ENCODE data around the gene VWA5B1.

Gene VWA5B1

DNA sequence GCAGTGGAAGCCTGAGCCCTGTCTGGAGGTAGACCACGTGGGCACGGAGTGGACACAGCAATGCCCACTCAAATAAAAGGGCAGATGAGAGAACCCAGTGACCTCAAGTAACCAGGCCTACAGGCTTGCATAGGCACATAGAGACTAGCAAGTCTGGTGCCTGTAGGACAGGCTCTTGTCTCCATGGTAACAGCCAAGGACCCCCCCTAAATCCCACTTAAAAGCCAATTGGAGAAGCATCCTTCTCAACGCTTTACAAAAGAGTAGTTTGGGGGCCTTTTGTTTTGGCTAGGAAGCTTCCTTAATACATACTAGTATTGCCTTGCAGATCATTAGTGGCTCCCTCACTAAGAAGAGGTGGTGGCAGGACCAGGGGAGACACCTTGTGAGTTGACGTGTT is 63.9 kb downstream of the VWA5B1 start:
- ATAC-seq (replicated peaks), result no peak
- no peak for DNase-seq
- Mint-ChIP-seq H3K9me3 (no peaks in the 10 kb centered on the region), H3K27ac (no peak overlapping the region), H3K4me1 (peaks cover 8 to 11% of the 10 kb centered on the region in 2 donors), H3K36me3 (no peaks in the 10 kb centered on the region), H3K4me3 (no peak overlapping the region), H3K27me3 (peaks cover 33 to 37% of the 10 kb centered on the region in 2 donors)

DNA sequence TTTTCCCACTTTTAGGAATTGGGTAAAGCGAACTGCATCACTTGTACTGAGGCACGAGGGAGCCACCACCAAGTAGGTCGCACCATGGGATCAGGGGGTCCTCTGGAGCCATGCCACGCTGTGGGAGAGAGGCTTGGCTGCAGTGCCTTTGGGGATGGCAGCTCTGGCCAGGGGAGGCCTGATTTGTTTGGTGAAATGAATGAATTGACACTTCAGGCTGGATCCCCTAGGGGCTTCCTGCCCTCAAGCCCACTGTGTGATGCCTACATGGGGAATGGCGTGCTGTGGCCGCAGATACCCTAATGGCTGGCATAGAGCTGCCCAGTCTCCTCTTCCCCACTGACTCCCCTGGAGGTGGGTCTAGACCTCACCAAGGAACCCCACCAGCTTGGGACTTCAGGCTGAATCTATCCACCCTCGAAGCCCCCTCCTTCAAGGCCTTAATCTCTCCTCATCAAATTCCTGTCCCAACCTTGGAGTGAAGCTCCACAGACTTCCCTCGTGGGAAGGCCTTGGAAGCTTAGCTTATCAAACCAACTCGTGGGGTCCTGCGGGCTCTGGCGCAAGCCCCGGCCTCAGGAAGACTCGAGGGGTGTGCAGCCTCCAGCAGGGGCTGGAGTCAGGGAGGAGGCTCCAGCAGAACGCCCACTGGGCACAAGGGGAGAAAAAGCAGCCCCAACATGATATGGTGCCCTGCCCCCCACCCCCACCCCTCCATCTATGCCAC is 64.6 kb downstream of the VWA5B1 start:
- H3K27ac Mint-ChIP-seq, result no peak overlapping the region
- DNase-seq (no peak), ATAC-seq (replicated peaks) (no peak)
- no peak overlapping the region for H3K4me3 Mint-ChIP-seq
- no peaks in the 10 kb centered on the region for H3K9me3 Mint-ChIP-seq
- peaks cover 36 to 38% of the 10 kb centered on the region in 2 donors for H3K27me3 Mint-ChIP-seq
- peaks cover 12 to 13% of the 10 kb centered on the region in 2 donors for H3K4me1 Mint-ChIP-seq
- no peaks in the 10 kb centered on the region for H3K36me3 Mint-ChIP-seq

DNA sequence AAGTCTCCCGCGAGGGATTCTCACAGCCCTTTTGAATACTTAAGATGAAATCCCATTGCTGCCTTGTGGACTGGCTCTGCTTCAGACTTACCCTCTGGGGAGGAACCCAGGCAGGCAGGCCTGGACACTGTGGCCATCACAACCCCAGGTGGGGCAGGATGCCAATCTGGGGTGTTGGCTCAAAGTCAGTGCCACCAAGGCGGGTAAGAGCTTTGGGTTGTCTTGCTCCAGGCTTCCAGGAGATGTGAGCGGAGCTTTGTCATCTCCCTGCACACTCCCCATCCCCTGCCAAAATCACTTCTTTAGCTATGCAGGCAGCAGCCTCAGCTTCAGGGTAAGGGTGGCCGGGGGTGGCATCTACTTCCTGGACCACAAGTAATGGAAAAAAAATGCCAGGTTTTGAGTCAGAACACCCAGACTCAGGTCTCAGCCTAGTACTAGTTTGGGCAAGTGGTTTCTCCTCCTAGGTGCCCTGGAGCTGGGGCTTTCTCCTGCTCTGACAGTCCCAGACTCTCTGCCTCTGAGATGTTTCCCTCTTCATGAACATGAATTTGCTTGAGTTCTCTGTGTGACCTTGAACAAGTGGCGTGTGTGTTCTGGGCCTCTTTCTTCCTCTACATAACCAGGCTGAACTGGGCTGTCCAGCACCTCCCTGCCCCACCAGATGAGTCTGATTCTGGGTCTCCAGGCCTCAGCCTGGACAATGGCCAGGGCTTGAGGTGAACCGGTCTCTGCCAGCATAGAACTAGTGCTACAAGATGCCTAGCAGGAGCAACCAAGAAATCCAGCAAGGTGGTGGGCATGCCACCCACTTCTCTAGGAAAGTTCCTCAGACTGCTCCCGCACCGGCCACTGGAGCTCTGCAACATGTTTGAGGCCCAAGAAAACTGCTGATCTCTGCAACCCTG is 65.4 kb downstream of the VWA5B1 start:
- Mint-ChIP-seq H3K27ac (no peak overlapping the region), H3K4me3 (no peak overlapping the region), H3K36me3 (no peaks in the 10 kb centered on the region), H3K9me3 (no peaks in the 10 kb centered on the region), H3K27me3 (peaks cover 36 to 42% of the 10 kb centered on the region in 2 donors), H3K4me1 (peaks cover 12 to 13% of the 10 kb centered on the region in 2 donors)
- DNase-seq (no peak), ATAC-seq (replicated peaks) (peak in 1 of 2 donors; percentile 16)

DNA sequence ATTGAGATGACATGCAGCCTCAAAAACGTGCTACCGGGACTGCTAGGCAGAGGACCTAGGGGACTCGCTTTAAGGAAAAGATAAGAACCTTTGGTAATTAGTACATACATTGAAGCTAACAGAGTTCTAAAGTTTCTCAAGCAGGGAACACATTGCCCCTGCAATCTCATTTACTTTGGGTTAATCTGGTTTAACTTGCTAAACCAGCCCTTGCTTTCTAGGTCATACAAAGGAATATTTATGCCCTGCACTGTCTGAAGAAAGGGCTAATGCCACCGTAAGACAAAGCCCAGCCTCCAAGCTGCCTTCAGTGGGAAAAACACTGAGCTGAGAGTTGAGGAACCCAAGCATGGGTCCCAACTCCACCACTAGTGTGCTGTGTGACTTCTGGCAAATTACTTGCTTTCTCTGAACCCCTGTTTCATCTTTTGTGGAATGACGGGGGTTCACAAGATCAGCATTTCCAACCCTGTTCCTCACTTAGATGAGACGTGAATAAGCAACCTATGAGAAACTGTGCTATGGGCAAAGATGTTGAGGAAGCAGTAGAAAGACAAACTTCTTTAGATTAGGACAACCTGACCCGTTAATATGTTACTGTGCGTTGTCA is 66.3 kb downstream of the VWA5B1 start:
- Mint-ChIP-seq H3K27me3 (peaks cover 43 to 51% of the 10 kb centered on the region in 2 donors), H3K4me1 (peaks cover 12 to 13% of the 10 kb centered on the region in 2 donors), H3K36me3 (no peaks in the 10 kb centered on the region), H3K27ac (no peak overlapping the region), H3K9me3 (no peaks in the 10 kb centered on the region), H3K4me3 (no peak overlapping the region)
- DNase-seq, result no peak
- no peak for ATAC-seq (replicated peaks)

DNA sequence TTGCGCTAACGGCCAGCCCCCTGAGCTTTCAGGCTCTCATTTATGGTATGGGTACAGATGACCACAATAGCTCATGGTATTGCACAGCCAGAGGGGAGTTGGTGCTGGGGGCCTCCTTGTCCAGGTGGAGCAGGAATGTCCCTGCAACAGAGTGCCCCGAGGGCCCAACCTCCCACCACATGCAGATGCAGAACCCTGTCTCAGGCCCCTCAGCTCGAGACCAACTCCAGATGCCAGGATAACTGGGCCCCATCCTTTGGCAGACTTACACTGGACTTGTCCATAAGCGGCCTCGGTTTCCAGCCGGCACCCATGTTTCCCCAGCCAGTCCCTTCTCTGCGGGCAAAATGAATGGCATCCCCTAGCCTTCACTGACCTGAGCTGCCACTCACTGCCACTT is 67.1 kb downstream of the VWA5B1 start:
- Mint-ChIP-seq H3K4me3 (no peak overlapping the region), H3K36me3 (no peaks in the 10 kb centered on the region), H3K27me3 (peaks cover 49 to 57% of the 10 kb centered on the region in 2 donors), H3K4me1 (peaks cover 12 to 13% of the 10 kb centered on the region in 2 donors), H3K9me3 (no peaks in the 10 kb centered on the region), H3K27ac (no peak overlapping the region)
- DNase-seq, result no peak
- ATAC-seq (replicated peaks), result no peak

DNA sequence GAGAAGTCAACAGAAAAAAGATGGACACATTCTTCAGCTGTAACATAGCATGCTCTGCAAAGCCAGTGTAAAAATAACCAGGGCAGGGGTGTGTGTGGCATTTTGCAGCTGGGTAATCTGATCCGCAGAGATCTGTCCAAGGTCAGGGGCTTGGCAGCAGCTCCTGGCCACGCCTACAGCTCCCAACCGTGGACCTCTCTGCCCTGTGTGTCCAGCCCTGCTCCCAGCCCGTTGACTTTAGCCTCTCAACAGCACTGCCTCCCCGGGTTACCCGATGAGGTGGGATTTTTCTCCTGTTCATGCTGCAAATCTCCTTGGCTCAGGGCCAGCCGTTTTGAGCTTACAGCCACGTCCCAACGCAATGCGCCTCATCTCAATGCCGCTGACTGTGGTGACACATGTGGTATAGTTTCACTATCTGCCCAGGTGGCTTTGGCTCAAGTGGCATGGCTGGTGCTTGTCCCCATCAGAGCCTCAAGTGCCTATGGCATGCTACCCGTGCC is 68.1 kb downstream of the VWA5B1 start:
- H3K4me3 Mint-ChIP-seq, result no peak overlapping the region
- H3K36me3 Mint-ChIP-seq, result no peaks in the 10 kb centered on the region
- DNase-seq, result no peak
- H3K4me1 Mint-ChIP-seq, result peaks cover 12 to 13% of the 10 kb centered on the region in 2 donors
- ATAC-seq (replicated peaks), result no peak
- peaks cover 49 to 57% of the 10 kb centered on the region in 2 donors for H3K27me3 Mint-ChIP-seq
- no peak overlapping the region for H3K27ac Mint-ChIP-seq
- no peaks in the 10 kb centered on the region for H3K9me3 Mint-ChIP-seq

DNA sequence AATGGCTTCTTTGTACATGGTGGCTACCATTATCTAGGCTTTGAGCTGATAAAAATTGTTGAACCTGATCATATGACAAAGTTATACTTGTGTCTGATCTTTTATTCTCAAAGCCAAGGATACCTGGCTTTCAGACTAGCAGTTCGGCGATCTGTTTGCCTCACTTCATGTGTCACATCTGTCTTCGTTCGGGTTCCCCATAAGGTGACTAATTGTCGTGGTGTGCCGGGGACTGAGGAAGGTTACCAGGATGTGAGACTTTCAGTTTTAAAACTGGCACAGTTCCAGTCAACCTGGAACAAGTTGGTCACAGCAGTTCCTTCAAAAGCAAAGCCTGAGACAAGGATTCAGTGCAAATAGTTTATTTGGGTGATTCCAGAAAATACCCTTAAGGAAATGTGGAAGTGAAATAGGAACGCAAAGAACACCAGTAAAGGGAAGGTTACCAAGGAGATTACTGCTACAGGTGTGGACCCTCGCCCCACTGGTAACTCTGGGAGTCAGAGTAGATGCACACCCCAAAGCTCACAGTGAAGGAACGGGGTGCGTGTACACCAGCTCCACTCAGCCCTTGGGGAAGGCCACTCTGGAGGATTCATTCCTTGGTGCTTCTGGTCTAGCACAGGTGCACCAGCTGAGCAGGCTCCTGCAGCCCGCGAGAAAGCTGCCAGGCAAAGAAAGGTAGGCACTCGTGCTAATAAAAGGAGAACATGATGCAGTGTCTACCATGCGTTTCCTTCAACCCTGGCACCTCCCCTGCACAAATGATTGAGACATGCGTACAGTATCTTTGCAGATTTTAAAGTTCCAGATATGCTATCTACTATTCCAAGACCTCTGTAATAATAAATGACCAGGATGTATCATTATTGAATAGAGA is 69.0 kb downstream of the VWA5B1 start:
- no peak overlapping the region for H3K4me3 Mint-ChIP-seq
- peaks cover 57 to 65% of the 10 kb centered on the region in 2 donors for H3K27me3 Mint-ChIP-seq
- no peaks in the 10 kb centered on the region for H3K36me3 Mint-ChIP-seq
- H3K27ac Mint-ChIP-seq, result no peak overlapping the region
- ATAC-seq (replicated peaks) (peak; percentile 78 to 90), DNase-seq (peak; percentile 33)
- H3K4me1 Mint-ChIP-seq, result peaks cover 12 to 13% of the 10 kb centered on the region in 2 donors
- H3K9me3 Mint-ChIP-seq, result no peaks in the 10 kb centered on the region

DNA sequence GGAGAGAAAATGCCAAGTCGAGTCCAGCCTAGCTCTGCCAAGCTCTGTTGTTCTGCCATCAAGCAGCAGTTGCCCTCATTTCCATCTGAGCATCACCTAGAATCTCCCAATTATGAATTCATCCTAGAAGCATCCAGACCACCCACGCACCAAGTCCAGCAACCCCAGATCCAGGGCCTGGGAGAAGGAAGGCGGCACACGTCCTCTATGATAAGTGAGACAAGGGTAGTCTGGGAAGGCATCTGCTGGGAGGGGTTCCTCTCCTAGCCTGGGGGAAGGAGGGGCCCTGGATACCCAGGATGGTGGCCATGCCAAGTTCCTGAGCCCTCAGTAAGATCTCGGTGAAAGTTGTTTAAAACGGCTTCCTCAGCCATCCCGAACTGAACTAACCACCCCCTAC is 70.7 kb downstream of the VWA5B1 start:
- ATAC-seq (replicated peaks), result no peak
- Mint-ChIP-seq H3K9me3 (no peaks in the 10 kb centered on the region), H3K27me3 (peaks cover 66 to 75% of the 10 kb centered on the region in 2 donors), H3K27ac (no peak overlapping the region), H3K4me1 (peaks cover 11 to 12% of the 10 kb centered on the region in 2 donors), H3K4me3 (no peak overlapping the region), H3K36me3 (no peaks in the 10 kb centered on the region)
- no peak for DNase-seq

DNA sequence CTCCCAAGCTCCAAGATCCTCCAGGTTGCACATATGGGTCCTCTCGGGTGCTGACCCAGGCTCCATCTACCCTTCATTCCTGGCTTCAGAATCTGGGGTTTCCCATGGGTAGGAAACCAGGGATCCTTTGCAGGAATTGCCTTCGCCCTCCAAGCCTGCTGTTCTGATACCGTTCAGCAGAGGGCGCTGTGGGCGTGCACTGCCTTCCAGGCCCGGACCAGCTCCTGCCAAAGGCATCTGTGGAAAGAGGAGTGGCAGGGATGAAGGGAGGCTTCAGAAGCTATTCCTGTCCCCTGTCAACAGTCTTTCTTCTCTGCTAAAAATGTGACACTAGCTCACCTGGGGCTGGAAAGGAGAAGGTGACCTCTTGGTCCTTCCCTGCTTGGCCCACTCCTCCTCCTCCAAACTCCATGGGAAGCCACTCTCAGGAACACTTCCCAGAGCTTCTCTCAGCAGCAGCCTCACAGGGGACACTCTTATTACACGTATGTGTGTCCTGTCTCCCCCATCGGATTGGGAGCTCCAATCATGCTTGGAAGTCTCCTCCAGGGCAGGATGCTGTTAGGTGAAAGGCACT is 71.2 kb downstream of the VWA5B1 start:
- Mint-ChIP-seq H3K9me3 (no peaks in the 10 kb centered on the region), H3K36me3 (no peaks in the 10 kb centered on the region), H3K4me3 (no peak overlapping the region), H3K27me3 (peaks cover 66 to 77% of the 10 kb centered on the region in 2 donors), H3K27ac (no peak overlapping the region), H3K4me1 (peaks cover 11 to 12% of the 10 kb centered on the region in 2 donors)
- ATAC-seq (replicated peaks) (no peak), DNase-seq (no peak)

DNA sequence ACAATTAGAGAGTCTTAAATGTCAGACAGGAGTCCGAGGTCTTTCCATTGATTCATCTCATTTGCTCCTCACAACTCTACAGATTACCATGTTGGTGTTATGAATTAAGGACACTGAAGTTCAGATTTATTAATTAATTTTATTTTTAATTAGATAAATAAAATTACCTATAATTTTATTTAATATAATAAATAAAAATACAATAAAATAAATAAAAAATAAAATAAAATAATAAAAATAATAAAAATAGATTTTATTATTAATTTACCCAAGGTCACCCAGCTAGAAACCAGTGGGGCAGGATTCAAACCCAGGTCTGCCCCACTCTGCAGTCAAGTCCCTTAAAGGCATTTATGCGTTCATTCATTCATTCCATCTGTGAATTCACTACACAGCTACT is 72.2 kb downstream of the VWA5B1 start:
- H3K4me3 Mint-ChIP-seq, result no peak overlapping the region
- no peaks in the 10 kb centered on the region for H3K9me3 Mint-ChIP-seq
- no peak for DNase-seq
- H3K36me3 Mint-ChIP-seq, result no peaks in the 10 kb centered on the region
- peaks cover 75 to 86% of the 10 kb centered on the region in 2 donors for H3K27me3 Mint-ChIP-seq
- ATAC-seq (replicated peaks), result no peak
- H3K4me1 Mint-ChIP-seq, result peaks cover 12 to 19% of the 10 kb centered on the region in 2 donors
- H3K27ac Mint-ChIP-seq, result no peak overlapping the region

DNA sequence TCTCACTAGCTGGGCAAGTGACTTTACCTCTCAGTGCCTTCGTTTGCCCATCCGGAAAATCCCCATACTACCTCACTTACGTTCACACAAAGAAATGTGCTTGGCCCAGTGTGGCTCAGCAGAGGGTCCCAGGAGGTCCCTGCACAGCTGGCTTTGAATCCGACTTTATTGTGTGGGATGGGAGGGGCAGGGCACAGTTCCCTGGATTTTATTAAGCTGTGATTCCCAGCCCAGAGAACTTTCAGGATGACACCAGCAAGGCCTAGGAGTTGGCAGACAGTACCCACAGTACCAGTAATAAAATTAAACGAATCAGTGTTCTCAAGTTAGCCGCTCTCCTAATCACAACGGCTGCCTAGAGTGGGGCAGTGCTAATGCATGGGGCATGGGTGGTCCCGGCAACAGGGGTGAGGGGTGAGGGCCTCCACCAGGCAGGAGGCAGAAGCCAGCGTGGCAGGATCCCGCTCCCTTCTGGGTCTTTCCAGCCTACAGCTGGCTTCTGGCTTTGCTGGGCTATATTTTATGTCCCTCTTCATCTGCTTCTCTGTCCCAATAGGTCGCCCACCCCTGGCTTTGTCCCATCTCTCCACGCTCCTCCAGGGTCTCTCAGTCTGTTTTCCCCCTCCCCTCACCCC is 74.9 kb downstream of the VWA5B1 start:
- no peaks in the 10 kb centered on the region for H3K9me3 Mint-ChIP-seq
- H3K27me3 Mint-ChIP-seq, result peaks cover 76 to 89% of the 10 kb centered on the region in 2 donors
- H3K4me1 Mint-ChIP-seq, result peaks cover 0 to 8% of the 10 kb centered on the region in 2 donors
- no peak for ATAC-seq (replicated peaks)
- no peak overlapping the region for H3K27ac Mint-ChIP-seq
- no peak overlapping the region for H3K4me3 Mint-ChIP-seq
- H3K36me3 Mint-ChIP-seq, result no peaks in the 10 kb centered on the region
- DNase-seq, result no peak

DNA sequence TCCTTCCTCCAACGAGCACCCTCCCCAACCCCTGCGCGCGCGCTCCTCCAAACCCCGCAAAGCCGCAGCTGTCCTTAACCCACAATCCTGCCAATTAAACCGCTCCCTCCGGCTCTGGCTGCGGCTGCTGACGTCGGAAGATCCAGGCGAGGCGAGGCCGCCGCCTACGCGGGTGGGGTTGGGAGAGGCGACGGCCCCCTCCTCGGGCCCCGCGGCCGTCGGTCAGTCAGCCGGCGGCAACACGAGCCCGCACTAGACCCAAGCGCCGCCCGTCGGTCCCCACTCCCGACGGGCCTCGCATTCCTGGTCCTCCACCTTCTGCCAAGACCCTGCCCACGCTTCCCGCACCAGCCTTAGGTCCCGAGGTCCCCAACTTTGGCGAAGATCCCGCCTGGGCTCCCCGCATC is 75.4 kb downstream of the VWA5B1 start:
- Mint-ChIP-seq H3K4me3 (no peak overlapping the region), H3K4me1 (peaks cover 0 to 8% of the 10 kb centered on the region in 2 donors), H3K36me3 (no peaks in the 10 kb centered on the region), H3K27ac (no peak overlapping the region), H3K27me3 (peaks cover 72 to 90% of the 10 kb centered on the region in 2 donors), H3K9me3 (no peaks in the 10 kb centered on the region)
- no peak for DNase-seq
- no peak for ATAC-seq (replicated peaks)
